Hepatocyte (in vitro differentiated cells): Measurements from ENCODE around the gene RETN. TPM values are rescaled to one million over a fixed set of nuclear protein-coding genes. Genes with fewer than 3 reads are reported as not detected.
A peak's percentile ranks its signal among the peaks of the same experiment; 100 is the strongest.

Source experiments
- DNase-seq: peaks from one replicate; pipeline ENCODE4 v3.0.0-alpha.2; 2016; ENCODE audit warnings: low spot score
- H2AFZ ChIP-seq: fragments of 200-600 bp; sonication (generic); 2 replicates; pipeline ENCODE4 v1.6.0; 2016; ENCODE audit warnings: antibody characterized with exemption, mild to moderate bottlenecking
- H3K27ac ChIP-seq: fragments of 200-600 bp; sonication (generic); 2 replicates; pipeline ENCODE4 v1.5.1; 2016; ENCODE audit warnings: mild to moderate bottlenecking
- H3K27me3 ChIP-seq: fragments of 200-600 bp; sonication (generic); 2 replicates; pipeline ENCODE4 v1.6.1; 2016
- H3K36me3 ChIP-seq: fragments of 200-600 bp; sonication (generic); replicated peaks from 2 replicates; pipeline ENCODE4 v1.5.1; 2016; ENCODE audit warnings: low read depth; ENCODE audit not compliant: insufficient read depth
- H3K4me1 ChIP-seq: fragments of 200-600 bp; sonication (generic); 2 replicates; pipeline ENCODE4 v1.5.1; 2016; ENCODE audit warnings: mild to moderate bottlenecking, moderate library complexity; ENCODE audit not compliant: insufficient read depth
- H3K4me2 ChIP-seq: fragments of 200-600 bp; sonication (generic); 2 replicates; pipeline ENCODE4 v1.6.0; 2016
- H3K4me3 ChIP-seq: fragments of 200-600 bp; sonication (generic); 2 replicates; pipeline ENCODE4 v1.5.1; 2016; ENCODE audit warnings: mild to moderate bottlenecking
- H3K79me2 ChIP-seq: fragments of 200-600 bp; sonication (generic); 2 replicates; pipeline ENCODE4 v1.6.0; 2017; ENCODE audit warnings: mild to moderate bottlenecking
- H3K9me2 ChIP-seq: fragments of 200-600 bp; sonication (generic); replicated peaks from 2 replicates; pipeline ENCODE4 v1.6.0; 2017; ENCODE audit warnings: mild to moderate bottlenecking; ENCODE audit not compliant: insufficient read depth
- H3K9me3 ChIP-seq: fragments of 200-600 bp; sonication (generic); 2 replicates; pipeline ENCODE4 v1.5.1; 2016; ENCODE audit warnings: low read depth, mild to moderate bottlenecking
- H4K20me1 ChIP-seq: fragments of 200-600 bp; sonication (generic); 2 replicates; pipeline ENCODE4 v1.6.0; 2016; ENCODE audit warnings: mild to moderate bottlenecking; ENCODE audit not compliant: insufficient read depth, poor library complexity, severe bottlenecking
- EZH2 ChIP-seq: fragments of 200-600 bp; sonication (generic); IDR thresholded peaks from 2 replicates; pipeline ENCODE4 v1.6.1; 2016; ENCODE audit warnings: antibody characterized with exemption, mild to moderate bottlenecking, borderline replicate concordance
- EZH2phosphoT487 ChIP-seq: fragments of 200-600 bp; sonication (generic); IDR thresholded peaks from one replicate; pipeline ENCODE4 v1.6.1; 2018; ENCODE audit warnings: antibody characterized with exemption, mild to moderate bottlenecking, low read depth, moderate library complexity; ENCODE audit not compliant: unreplicated experiment, severe bottlenecking
- WGBS: methylation state at CpG from one replicate; pipeline ENCODE4 v1.1.6; 2016; ENCODE audit warnings: low lambda C conversion rate; ENCODE audit errors: missing lambda C conversion rate; 5-methylcytosine and 5-hydroxymethylcytosine counted together
- polyA plus RNA-seq: library from polyadenylated mRNA; unstranded; fragments of >200 nt; fragmentation: Nextera tagmentation; extraction: Ambion mirVana; gene quantifications from 2 replicates; pipeline ENCODE4 v1.2.1, GENCODE V29; 2016
- total RNA-seq: library from RNA; depleted of rRNA; stranded (reverse); fragments of >200 nt; gene quantifications from 2 replicates; pipeline ENCODE4 v1.2.3, GENCODE V29; 2014
- TF ChIP-seq, protein P1 (sequence below): fragments of 200-600 bp; sonication (generic); IDR thresholded peaks from 2 replicates; pipeline ENCODE4 v1.5.1; 2016; ENCODE audit warnings: antibody characterized with exemption, mild to moderate bottlenecking; ENCODE audit not compliant: poor library complexity

RETN gene
- total and polyA plus RNA-seq, 2 experiments from 2014 or later, result 0.74 TPM; not detected in 1

DNA sequence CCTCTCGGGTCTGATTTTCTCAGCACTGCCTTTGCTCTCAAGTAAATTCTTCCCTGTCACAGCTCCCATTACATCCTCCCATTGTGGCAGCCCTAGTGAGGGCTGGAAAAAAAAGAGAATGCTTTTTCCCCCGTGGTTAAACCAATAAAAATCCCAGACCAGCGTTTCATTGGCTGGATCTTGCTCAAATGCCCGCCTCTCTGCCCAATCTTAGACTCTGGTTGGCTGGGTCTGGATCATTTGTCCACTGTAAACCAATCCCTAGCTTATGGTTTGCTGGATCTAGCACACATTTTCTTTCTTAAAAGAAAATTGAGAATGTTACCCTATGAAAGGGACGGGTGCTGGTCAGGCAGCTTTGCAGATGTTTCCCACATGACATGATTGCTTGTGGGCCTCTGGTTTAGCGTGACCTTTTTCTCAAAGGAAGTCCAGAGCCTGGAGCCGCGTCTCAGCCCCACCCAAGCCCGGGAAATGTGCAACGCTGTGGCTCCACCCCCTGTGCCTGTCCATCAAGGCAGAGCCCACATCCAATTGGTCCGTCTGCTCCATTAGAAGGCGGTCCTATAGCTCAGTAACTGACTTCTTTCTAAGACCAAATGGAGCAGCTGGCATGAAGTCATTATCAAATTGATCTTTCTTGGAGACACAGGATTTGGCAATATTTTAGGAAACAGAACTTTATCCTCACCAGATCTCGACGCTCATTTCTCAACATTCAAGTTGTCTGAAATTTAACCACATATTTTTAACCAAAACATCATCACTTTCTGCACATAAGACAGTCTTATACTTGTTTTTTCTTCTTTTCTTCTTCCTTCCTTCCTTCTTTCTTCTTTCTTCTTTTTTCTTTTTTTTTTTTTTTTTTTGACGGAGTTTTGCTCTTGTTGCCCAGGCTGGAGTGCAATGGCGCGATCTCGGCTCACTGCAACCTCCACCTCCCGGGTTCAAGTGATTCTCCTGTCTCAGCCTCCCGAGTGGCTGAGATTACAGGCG, 5.5 kb downstream of the RETN start:
- 64% methylated on average over 20 of the region's 21 CpGs for WGBS
- Histone ChIP-seq H3K27ac (no peak overlapping the region), H3K36me3 (no peaks in the 10 kb centered on the region), H3K4me2 (no peak overlapping the region), H3K27me3 (peaks cover 35% of the 10 kb centered on the region), H3K9me2 (no peaks in the 10 kb centered on the region), H3K4me3 (no peak overlapping the region), H4K20me1 (no peaks in the 10 kb centered on the region), H3K9me3 (no peaks in the 10 kb centered on the region), H3K4me1 (no peaks in the 10 kb centered on the region), H2AFZ (no peak overlapping the region), H3K79me2 (no peaks in the 10 kb centered on the region)
- TF ChIP-seq EZH2phosphoT487 (no peak), EZH2 (no peak)
- TF ChIP-seq, protein P1, sequence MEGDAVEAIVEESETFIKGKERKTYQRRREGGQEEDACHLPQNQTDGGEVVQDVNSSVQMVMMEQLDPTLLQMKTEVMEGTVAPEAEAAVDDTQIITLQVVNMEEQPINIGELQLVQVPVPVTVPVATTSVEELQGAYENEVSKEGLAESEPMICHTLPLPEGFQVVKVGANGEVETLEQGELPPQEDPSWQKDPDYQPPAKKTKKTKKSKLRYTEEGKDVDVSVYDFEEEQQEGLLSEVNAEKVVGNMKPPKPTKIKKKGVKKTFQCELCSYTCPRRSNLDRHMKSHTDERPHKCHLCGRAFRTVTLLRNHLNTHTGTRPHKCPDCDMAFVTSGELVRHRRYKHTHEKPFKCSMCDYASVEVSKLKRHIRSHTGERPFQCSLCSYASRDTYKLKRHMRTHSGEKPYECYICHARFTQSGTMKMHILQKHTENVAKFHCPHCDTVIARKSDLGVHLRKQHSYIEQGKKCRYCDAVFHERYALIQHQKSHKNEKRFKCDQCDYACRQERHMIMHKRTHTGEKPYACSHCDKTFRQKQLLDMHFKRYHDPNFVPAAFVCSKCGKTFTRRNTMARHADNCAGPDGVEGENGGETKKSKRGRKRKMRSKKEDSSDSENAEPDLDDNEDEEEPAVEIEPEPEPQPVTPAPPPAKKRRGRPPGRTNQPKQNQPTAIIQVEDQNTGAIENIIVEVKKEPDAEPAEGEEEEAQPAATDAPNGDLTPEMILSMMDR, result no peak
- peak; percentile 68 for DNase-seq

DNA sequence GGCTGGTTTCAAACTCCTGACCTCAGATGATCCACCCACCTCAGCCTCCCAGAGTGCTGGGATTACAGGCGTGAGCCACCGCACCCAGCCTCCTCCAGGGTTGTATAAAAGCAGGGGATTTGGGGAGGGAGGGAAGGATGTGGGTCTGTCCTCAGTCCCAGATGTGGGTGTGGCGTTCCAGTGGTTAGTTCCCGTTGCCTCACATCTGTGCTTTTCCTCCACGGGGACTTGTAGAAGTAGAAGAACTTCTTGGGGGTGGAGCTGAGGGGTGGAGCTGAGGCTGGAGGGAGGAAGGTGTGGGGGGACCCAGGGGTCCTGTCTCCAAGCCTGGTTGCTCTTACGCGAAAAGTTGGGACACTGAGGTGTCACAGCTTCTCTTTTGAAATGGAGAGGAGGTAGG, 7.5 kb downstream of the RETN start:
- TF ChIP-seq, protein P1, result no peak
- TF ChIP-seq EZH2phosphoT487 (no peak), EZH2 (no peak)
- 56% methylated on average over 6 of the region's 7 CpGs for WGBS

GRCh38 chr19:7676854-7677253, 8.0 kb downstream of the RETN start, which contains the start of gene MCEMP1:
Gene MCEMP1, plus strand, starts transcription at chr19:7677090. Its CDS starts 31 bp downstream, at chr19:7677121.
- 65% methylated on average over 10 of the region's 10 CpGs for WGBS
- H3K4me2 ChIP-seq, result no peak within 1 kb of the TSS
- H3K4me1 ChIP-seq, result no peaks in the 10 kb centered on the region
- H3K27me3 ChIP-seq, result peaks cover 16% of the 10 kb centered on the region
- no peak for DNase-seq
- no peaks in the 10 kb centered on the region for H4K20me1 ChIP-seq
- no peak within 1 kb of the TSS for H3K4me3 ChIP-seq
- no peaks in the 10 kb centered on the region for H3K9me3 ChIP-seq
- H3K27ac ChIP-seq, result no peak within 1 kb of the TSS
- no peaks in the 10 kb centered on the region for H3K36me3 ChIP-seq
- H3K9me2 ChIP-seq, result no peaks in the 10 kb centered on the region
- TF ChIP-seq, protein P1, result no peak
- TF ChIP-seq EZH2phosphoT487, result no peak
- TF ChIP-seq EZH2, result no peak
- H2AFZ ChIP-seq, result no peak within 1 kb of the TSS
- peaks cover 10% of the 10 kb centered on the region for H3K79me2 ChIP-seq

More for the DNA sequence above, 7.5 kb downstream of the RETN start:
- Histone ChIP-seq H3K27me3 (peaks cover 20% of the 10 kb centered on the region), H3K4me3 (no peak overlapping the region), H3K27ac (no peak overlapping the region), H3K4me2 (no peak overlapping the region), H3K9me3 (no peaks in the 10 kb centered on the region), H3K36me3 (no peaks in the 10 kb centered on the region), H4K20me1 (no peaks in the 10 kb centered on the region), H3K9me2 (no peaks in the 10 kb centered on the region), H2AFZ (no peak overlapping the region), H3K79me2 (peaks cover 7% of the 10 kb centered on the region), H3K4me1 (no peaks in the 10 kb centered on the region)
- no peak for DNase-seq
